GM19193 (cell line): ENCODE results near the gene BCL2L11.

Source experiments
- POLR2A ChIP-seq: IDR thresholded peaks from 4 replicates; pipeline ENCODE4 v1.6.1; 2011; ENCODE audit not compliant: insufficient read depth, insufficient read length; ENCODE audit errors: extremely low read depth

BCL2L11 gene, protein sequence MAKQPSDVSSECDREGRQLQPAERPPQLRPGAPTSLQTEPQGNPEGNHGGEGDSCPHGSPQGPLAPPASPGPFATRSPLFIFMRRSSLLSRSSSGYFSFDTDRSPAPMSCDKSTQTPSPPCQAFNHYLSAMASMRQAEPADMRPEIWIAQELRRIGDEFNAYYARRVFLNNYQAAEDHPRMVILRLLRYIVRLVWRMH

DNA sequence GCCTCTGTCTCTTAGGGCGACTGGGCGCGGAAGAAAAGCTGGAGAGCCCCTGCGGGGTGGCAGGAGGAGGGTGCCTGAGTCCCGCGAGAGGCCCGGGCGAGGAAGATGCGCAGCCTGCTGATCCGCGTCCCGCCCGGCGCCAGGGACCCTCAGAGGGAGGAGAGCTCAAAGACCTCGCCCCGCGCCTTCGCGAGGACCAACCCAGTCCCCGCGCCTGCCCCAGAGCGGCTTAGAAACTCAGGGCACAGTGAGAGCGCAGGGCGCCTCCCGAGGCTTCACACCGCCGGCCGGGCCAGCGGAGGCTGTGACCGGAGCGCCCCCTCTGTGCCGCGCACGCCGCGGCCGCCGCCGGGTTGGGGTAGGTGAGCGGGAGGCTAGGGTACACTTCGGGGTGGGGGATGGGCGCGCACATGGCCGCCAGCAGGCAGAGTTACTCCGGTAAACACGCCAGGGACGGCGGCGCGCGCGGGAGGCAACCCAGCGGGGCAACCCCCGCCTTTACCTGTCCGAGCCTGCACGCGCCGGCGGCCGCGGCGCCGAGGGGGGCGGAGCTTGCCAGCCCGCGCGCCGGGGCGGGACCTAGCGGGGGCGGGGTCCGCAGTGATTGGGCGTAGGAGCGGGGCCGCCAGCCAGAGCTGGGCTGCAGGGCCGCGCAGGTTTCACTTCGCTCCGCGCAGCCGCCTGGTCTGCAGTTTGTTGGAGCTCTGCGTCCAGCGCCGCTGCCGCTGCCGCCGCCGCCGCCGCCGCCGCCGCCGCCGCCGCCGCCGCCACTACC, at the start of gene BCL2L11:
BCL2L11 (plus strand) TSS at position 662 of the 775 bp plus-strand sequence. CDS start 2,832 bp downstream, outside the sequence.
- peak; percentile 68 for TF ChIP-seq POLR2A

GRCh38 chr2:111071600-111072171, 49.0 kb upstream of the BCL2L11 start:
- TF ChIP-seq POLR2A = no peak

DNA sequence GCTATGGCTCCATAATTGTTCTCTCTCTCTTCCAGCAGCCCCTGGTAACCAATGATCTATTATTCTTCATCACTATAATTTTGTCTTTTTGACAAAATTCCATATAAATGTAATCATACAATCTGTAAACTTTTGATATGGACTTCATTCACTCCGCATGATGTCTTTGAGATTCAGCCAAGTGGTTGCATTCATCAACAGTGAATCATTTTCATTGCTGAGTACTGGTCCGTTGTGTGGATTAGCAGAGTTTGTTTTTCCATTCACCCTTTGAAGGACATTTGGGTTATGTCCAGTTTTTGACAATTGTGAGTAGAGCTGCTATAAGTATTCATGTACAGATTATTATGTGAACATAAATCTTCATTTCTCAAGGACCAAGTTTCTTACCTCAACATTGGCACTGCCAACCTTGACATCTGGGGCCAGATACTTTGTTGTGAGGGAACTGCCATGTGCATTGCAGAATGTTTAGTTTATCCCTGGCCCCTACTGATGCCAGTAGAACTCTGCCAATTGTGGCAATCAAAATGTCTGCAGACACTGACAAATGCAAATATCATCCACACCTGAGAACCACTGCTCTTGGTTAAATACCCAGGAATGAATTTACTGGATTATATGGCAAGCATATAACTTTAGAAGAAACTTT, 48.4 kb upstream of the BCL2L11 start:
- no peak for TF ChIP-seq POLR2A

- TF ChIP-seq POLR2A = no peak
These were observed 28.9 kb upstream of the BCL2L11 start for GRCh38 chr2:111091811-111092211.

DNA sequence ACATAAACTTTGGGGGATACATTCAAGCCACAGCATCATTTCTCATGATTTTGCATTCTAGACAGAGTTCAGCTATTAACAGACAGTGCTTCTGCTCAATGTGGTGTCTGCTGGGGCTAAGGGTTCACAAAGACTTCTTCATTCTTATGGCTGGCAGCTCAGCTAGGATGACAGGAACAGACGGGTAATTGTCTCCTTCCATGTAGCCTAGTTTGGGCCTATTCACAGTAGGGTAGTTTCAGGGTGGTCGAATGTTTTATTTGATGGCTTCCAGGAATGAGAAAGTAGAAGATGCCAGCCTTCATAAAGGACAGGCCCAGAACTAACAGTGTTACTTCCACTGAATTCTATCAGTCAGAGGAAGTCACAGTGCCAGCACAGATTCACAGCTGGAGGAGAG, 26.0 kb upstream of the BCL2L11 start:
- no peak for TF ChIP-seq POLR2A

DNA sequence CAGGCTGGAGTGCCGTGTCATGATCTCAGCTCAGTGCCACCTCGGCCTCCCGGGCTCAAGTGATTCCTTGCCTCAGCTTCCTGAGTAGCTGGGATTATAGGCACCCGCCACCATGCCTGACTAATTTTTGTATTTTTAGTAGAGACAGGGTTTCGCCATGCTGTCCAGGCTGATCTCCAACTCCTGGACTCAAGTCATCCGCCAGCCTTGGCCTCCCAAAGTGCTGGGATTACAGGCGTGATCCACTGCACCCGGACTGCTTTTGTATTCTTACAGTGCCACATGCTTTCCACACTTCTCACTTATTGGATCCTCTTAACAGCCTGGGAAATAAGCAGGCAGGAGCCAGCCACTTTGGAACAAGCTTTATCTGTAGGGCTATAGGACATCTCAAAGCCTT, 25.3 kb upstream of the BCL2L11 start:
- TF ChIP-seq POLR2A = no peak

DNA sequence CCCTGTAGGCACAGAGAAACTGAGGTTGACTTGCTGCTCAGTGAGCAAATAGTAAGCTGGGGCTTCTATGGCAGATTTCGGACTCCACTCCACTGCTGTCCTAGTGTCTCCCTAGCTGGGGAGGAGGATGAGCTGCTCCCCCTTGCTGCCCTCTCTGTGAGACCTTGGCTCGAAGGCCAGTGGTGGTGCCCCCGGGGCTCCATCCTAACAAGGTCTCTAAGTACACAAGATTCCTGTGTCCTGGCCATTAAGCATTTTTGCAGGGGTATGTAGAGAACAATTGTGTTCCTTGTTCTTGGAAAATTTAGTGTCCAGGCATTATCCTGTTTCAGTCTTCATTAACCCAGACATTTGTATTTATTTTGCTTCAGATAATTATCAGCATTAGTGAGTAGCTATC, 21.3 kb upstream of the BCL2L11 start:
- no peak for TF ChIP-seq POLR2A

GRCh38 chr2:111100087-111100764, 20.5 kb upstream of the BCL2L11 start:
- no peak for TF ChIP-seq POLR2A

DNA sequence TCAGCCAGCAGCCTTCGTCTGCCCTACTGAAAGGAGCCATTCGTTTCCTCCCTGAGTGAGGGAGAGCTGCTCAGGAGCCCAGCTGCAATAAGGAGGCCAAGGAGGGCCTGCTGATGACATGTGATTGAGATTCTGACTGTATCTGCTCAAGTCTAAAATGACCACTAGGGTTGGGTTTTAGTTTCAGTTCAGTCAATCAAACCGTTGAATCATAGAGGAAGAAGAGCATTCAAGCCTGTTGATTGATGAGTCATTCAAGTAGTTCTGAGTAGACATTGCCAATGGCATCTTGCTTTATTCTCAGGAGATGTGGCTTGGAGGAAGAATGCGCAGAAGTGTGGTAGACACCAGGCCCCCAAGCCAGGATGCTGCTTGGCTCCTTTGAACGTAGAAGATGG, 19.9 kb upstream of the BCL2L11 start:
- TF ChIP-seq POLR2A = no peak

DNA sequence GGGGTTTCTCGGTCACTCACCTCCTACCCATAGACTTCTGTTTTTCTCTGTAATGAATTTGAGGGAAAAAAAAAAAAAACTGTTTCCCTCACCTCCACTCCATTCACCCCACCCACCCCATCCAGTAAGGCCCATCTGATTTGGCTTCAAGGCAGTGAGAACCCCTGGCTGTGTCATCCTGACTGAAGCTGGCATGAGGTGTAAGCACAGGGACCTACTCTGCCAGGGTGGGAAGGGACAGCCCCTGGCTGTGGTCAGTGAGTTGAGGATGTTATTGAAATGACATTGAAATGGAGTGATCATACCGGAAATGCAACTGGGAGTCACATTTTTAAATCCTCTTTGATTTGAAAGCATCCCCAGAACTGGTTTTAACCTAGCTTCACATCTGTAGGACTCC, 19.1 kb upstream of the BCL2L11 start:
- TF ChIP-seq POLR2A = no peak

- no peak for TF ChIP-seq POLR2A
These were observed 18.5 kb upstream of the BCL2L11 start for GRCh38 chr2:111102216-111102615.

GRCh38 chr2:111105926-111106325, 14.8 kb upstream of the BCL2L11 start:
- no peak for TF ChIP-seq POLR2A

DNA sequence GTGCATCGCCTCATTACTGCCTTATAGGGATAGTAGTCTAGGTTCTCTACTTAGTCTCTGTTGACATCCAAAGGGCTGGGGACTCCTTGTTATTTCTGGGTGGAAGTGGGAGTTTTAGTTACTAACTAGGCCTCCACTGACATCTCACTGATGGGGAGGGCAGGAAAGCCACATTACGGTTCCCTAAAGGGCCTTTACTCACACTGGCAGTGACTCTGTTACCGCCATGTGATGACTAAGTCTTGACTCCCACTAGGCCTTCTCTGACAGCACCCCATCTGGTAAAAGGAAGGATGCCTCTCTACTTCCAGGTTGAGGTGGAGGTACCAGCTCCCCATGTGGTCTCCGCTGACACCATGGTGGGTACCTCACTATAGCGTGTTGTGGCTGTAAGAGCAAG, 14.0 kb upstream of the BCL2L11 start:
- TF ChIP-seq POLR2A = no peak

DNA sequence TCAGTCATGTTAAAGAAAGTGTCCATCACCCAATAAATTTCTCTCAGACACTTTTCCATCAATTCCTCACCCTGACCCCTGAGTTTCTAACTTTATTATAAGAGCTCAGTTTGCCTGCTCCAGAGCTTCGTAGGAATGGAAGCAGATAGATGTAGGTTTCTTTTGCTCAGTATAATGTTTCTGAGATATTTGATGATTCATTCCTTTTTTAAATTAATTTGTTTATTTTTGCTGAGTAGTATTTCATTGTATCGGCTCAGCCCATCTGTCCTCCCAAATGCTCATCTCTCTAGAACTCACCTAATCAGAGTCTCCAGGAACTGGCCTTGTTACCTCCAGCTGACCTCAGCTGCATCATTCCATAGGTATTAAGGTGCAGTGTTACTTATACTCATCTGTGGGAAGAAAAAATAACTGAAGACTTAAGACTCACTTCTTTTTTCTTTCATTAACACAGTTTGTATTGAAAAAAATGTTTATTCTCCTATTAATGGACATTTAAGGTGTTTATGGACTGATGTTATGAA, 11.9 kb upstream of the BCL2L11 start:
- TF ChIP-seq POLR2A = no peak

- no peak for TF ChIP-seq POLR2A
These were observed 9.5 kb upstream of the BCL2L11 start for GRCh38 chr2:111111101-111111755.

DNA sequence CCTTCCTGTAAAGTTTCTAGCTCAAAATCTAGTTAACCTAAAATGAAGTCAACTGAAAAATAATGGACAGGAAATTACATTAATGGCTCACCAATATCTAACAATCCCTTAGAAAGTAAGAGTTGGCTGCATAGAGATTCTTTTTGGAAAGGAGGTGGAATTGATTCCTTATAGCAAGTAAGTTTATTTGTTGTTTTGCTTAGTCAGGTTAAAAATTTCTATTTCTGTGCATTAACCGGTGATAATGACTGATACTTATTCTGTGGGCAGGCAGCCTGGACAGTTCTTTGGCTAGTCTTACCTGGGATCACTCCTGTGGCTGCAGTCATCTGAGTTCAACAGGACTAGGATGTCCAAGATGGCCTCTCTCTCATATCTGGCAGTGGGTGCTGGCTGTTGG, 6.9 kb upstream of the BCL2L11 start:
- no peak for TF ChIP-seq POLR2A
